A673 (cell line): ENCODE results near the gene CLEC1A.

Source experiments
- EZH2 ChIP-seq: fragments of 200-600 bp; sonication (generic); IDR thresholded peaks from 2 replicates; pipeline ENCODE4 v1.6.1; 2017; ENCODE audit warnings: borderline replicate concordance, low read depth, mild to moderate bottlenecking, mixed read lengths, antibody characterized with exemption, low read length; ENCODE audit not compliant: poor library complexity, severe bottlenecking
- TF ChIP-seq, protein P1 (sequence below): fragments of 300-800, 200-600 bp; sonication (generic); conservative IDR thresholded peaks from 2 replicates; pipeline ENCODE4 v1.5.1; 2017; ENCODE audit warnings: low read depth, mild to moderate bottlenecking, antibody characterized with exemption, low read length, moderate library complexity, mixed read lengths

DNA sequence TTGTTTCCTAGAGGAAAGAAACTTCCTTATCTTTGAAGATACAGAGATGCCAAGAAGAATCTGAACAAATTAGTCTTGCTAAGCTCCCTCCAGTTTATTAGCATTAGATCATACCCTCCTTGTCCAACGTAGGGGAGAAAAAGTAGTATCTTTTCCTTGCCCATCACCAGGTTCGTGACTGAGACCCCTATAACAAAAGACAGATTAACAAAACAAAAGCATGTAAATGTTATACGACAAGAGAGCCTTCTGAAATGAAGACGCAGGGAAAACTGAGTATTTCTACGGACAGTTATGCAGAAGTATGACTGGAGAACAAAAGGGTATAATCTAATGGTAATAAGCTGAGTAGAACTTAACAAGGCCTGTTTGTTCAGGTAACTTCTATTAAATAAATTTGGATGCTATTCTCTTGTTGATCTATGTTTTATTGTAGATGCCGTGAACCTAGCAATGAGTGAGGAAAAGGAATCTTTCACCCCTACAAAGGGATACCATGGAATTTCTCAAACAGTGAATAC is 34.1 kb upstream of the CLEC1A start:
- TF ChIP-seq, protein P1, sequence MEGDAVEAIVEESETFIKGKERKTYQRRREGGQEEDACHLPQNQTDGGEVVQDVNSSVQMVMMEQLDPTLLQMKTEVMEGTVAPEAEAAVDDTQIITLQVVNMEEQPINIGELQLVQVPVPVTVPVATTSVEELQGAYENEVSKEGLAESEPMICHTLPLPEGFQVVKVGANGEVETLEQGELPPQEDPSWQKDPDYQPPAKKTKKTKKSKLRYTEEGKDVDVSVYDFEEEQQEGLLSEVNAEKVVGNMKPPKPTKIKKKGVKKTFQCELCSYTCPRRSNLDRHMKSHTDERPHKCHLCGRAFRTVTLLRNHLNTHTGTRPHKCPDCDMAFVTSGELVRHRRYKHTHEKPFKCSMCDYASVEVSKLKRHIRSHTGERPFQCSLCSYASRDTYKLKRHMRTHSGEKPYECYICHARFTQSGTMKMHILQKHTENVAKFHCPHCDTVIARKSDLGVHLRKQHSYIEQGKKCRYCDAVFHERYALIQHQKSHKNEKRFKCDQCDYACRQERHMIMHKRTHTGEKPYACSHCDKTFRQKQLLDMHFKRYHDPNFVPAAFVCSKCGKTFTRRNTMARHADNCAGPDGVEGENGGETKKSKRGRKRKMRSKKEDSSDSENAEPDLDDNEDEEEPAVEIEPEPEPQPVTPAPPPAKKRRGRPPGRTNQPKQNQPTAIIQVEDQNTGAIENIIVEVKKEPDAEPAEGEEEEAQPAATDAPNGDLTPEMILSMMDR: no peak
- no peak for TF ChIP-seq EZH2
